HEK293 (cell line): Measurements from ENCODE around the gene IFT43.

ENCODE experiments used
- CTCF ChIA-PET: fragments of 350-600 bp; formaldehyde crosslinking; extraction: SDS; loops from one replicate; lab custom pipeline; 2021; ENCODE audit warnings: antibody characterized with exemption; lab: Yijun Ruan, JAX
- POLR2A ChIA-PET: fragments of 300-600 bp; formaldehyde crosslinking; extraction: SDS; loops from one replicate; lab custom pipeline; 2020; ENCODE audit warnings: antibody characterized with exemption, inconsistent platforms; lab: Yijun Ruan, JAX
- H3K27ac ChIP-seq: fragments of 200-500 bp; sonication (Bioruptor generic); 2 replicates; pipeline ENCODE4 v1.5.1; 2014; ENCODE audit warnings: low read depth, low read length, control low read depth, inconsistent platforms; ENCODE audit errors: extremely low read depth
- H3K36me3 ChIP-seq, 2 experiments: fragments of 200-500 bp in 1 of 2; sonication (Bioruptor generic) in 1 of 2; 1 replicate in 1 of 2; 2 replicates in 1 of 2; pipeline ENCODE4 v1.5.1; 2014 to 2017; ENCODE audit warnings: inconsistent platforms in 2 of 2, low read length in 2 of 2; ENCODE audit not compliant: control insufficient read depth in 2 of 2, insufficient read depth in 1 of 2
- H3K4me1 ChIP-seq: fragments of 200-500 bp; sonication (Bioruptor generic); 2 replicates; pipeline ENCODE4 v1.5.1; 2014; ENCODE audit warnings: mild to moderate bottlenecking, low read length, inconsistent platforms; ENCODE audit not compliant: control insufficient read depth, insufficient read depth
- H3K4me3 ChIP-seq: 2 replicates; pipeline ENCODE4 v1.5.1; 2011; ENCODE audit warnings: low read depth, mild to moderate bottlenecking, control low read depth, low read length, moderate library complexity
- H3K9me3 ChIP-seq: fragments of 200-500 bp; sonication (Bioruptor generic); 2 replicates; pipeline ENCODE4 v1.5.1; 2014; ENCODE audit warnings: low read depth, low read length, inconsistent platforms; ENCODE audit not compliant: control insufficient read depth, insufficient read depth
- GLI4 ChIP-seq: fragments of 450-650 bp; formaldehyde crosslinking; IDR thresholded peaks from 2 replicates; pipeline ENCODE4 v1.5.1; 2016; ENCODE audit warnings: missing biosample characterization, missing genetic modification characterization
- GLIS1 ChIP-seq: fragments of 450-650 bp; formaldehyde crosslinking; IDR thresholded peaks from 2 replicates; pipeline ENCODE4 v1.5.1; 2016; ENCODE audit warnings: missing biosample characterization, missing genetic modification characterization
- HIC1 ChIP-seq: fragments of 450-650 bp; formaldehyde crosslinking; IDR thresholded peaks from 2 replicates; pipeline ENCODE4 v1.5.1; 2016; ENCODE audit warnings: missing biosample characterization, missing genetic modification characterization
- KLF1 ChIP-seq: fragments of 450-650 bp; formaldehyde crosslinking; IDR thresholded peaks from 2 replicates; pipeline ENCODE4 v1.5.1; 2016; ENCODE audit warnings: missing biosample characterization, missing genetic modification characterization
- KLF10 ChIP-seq: fragments of 450-650 bp; IDR thresholded peaks from 2 replicates; pipeline ENCODE4 v1.5.1; 2018; ENCODE audit warnings: missing biosample characterization, mild to moderate bottlenecking, missing genetic modification characterization
- MZF1 ChIP-seq: fragments of 450-650 bp; formaldehyde crosslinking; IDR thresholded peaks from 2 replicates; pipeline ENCODE4 v1.5.1; 2017; ENCODE audit warnings: missing biosample characterization, missing genetic modification characterization, borderline replicate concordance
- PRDM10 ChIP-seq: fragments of 450-650 bp; formaldehyde crosslinking; IDR thresholded peaks from 2 replicates; pipeline ENCODE4 v1.5.1; 2016; ENCODE audit warnings: missing biosample characterization, missing genetic modification characterization
- SP3 ChIP-seq: fragments of 450-650 bp; formaldehyde crosslinking; IDR thresholded peaks from 2 replicates; pipeline ENCODE4 v1.5.1; 2016; ENCODE audit warnings: missing biosample characterization, missing genetic modification characterization
- YY1 ChIP-seq: fragments of 450-650 bp; formaldehyde crosslinking; IDR thresholded peaks from 2 replicates; pipeline ENCODE4 v1.5.1; 2018; ENCODE audit warnings: missing biosample characterization, missing genetic modification characterization
- YY2 ChIP-seq: fragments of 450-650 bp; formaldehyde crosslinking; IDR thresholded peaks from 2 replicates; pipeline ENCODE4 v1.5.1; 2016; ENCODE audit warnings: missing biosample characterization, missing genetic modification characterization
- ZNF138 ChIP-seq: fragments of 450-650 bp; formaldehyde crosslinking; IDR thresholded peaks from 2 replicates; pipeline ENCODE4 v1.5.1; 2016; ENCODE audit warnings: missing biosample characterization, missing genetic modification characterization, borderline replicate concordance
- ZNF184 ChIP-seq: fragments of 450-650 bp; IDR thresholded peaks from 2 replicates; pipeline ENCODE4 v1.5.1; 2018; ENCODE audit warnings: missing biosample characterization, mild to moderate bottlenecking, missing genetic modification characterization
- ZNF335 ChIP-seq: fragments of 450-650 bp; formaldehyde crosslinking; conservative IDR thresholded peaks from 2 replicates; pipeline ENCODE4 v1.5.1; 2016; ENCODE audit warnings: missing biosample characterization, missing genetic modification characterization
- ZNF404 ChIP-seq: fragments of 450-650 bp; formaldehyde crosslinking; IDR thresholded peaks from 2 replicates; pipeline ENCODE4 v1.5.1; 2017; ENCODE audit warnings: missing biosample characterization, missing genetic modification characterization
- ZNF416 ChIP-seq: fragments of 450-650 bp; formaldehyde crosslinking; IDR thresholded peaks from 2 replicates; pipeline ENCODE4 v1.5.1; 2016; ENCODE audit warnings: missing biosample characterization, missing genetic modification characterization
- ZNF426 ChIP-seq: fragments of 450-650 bp; formaldehyde crosslinking; IDR thresholded peaks from 2 replicates; pipeline ENCODE4 v1.5.1; 2017; ENCODE audit warnings: missing biosample characterization, missing genetic modification characterization, mild to moderate bottlenecking, inconsistent platforms, moderate library complexity
- ZNF473 ChIP-seq: fragments of 450-650 bp; formaldehyde crosslinking; IDR thresholded peaks from 2 replicates; pipeline ENCODE4 v1.5.1; 2017; ENCODE audit warnings: missing biosample characterization, missing genetic modification characterization
- ZNF501 ChIP-seq: fragments of 450-650 bp; formaldehyde crosslinking; IDR thresholded peaks from 2 replicates; pipeline ENCODE4 v1.5.1; 2016; ENCODE audit warnings: missing biosample characterization, missing genetic modification characterization
- ZNF513 ChIP-seq: fragments of 450-650 bp; IDR thresholded peaks from 2 replicates; pipeline ENCODE4 v1.5.1; 2018; ENCODE audit warnings: missing biosample characterization, missing genetic modification characterization
- ZNF514 ChIP-seq: fragments of 450-650 bp; formaldehyde crosslinking; IDR thresholded peaks from 2 replicates; pipeline ENCODE4 v1.5.1; 2016; ENCODE audit warnings: missing biosample characterization, missing genetic modification characterization
- ZNF561 ChIP-seq: fragments of 450-650 bp; IDR thresholded peaks from 2 replicates; pipeline ENCODE4 v1.5.1; 2018; ENCODE audit warnings: missing biosample characterization, missing genetic modification characterization, borderline replicate concordance
- ZNF596 ChIP-seq: fragments of 450-650 bp; IDR thresholded peaks from 2 replicates; pipeline ENCODE4 v1.5.0; 2018; ENCODE audit warnings: missing biosample characterization, mild to moderate bottlenecking, missing genetic modification characterization, moderate library complexity
- ZNF629 ChIP-seq: fragments of 450-650 bp; formaldehyde crosslinking; IDR thresholded peaks from 2 replicates; pipeline ENCODE4 v1.5.1; 2017; ENCODE audit warnings: missing biosample characterization, missing genetic modification characterization
- ZNF776 ChIP-seq: fragments of 450-650 bp; formaldehyde crosslinking; IDR thresholded peaks from 2 replicates; pipeline ENCODE4 v1.5.0; 2017; ENCODE audit warnings: missing biosample characterization, missing genetic modification characterization, borderline replicate concordance
- ZSCAN30 ChIP-seq: fragments of 450-650 bp; IDR thresholded peaks from 2 replicates; pipeline ENCODE4 v1.5.1; 2018; ENCODE audit warnings: missing biosample characterization, mild to moderate bottlenecking, missing genetic modification characterization, moderate library complexity
- TF ChIP-seq, protein P1 (sequence below): fragments of 450-650 bp; formaldehyde crosslinking; IDR thresholded peaks from 2 replicates; pipeline ENCODE4 v1.5.1; 2016; ENCODE audit warnings: missing biosample characterization, missing genetic modification characterization, low read depth

IFT43 gene

GRCh38 chr14:75985618-75986438 is at the start of gene IFT43:
IFT43 (plus strand) TSS chr14:75985763; CDS start chr14:75985787, 24 bp downstream.
- Histone ChIP-seq H3K27ac (peak within 1 kb of the TSS; percentile 20; the same call in 1 of the 2 replicates), H3K9me3 (no peaks in the 10 kb centered on the region), H3K36me3 (peaks cover 0 to 22% of the 10 kb centered on the region in 2 experiments; a peak in 2 of 3 replicates), H3K4me1 (peaks cover 7% of the 10 kb centered on the region), H3K4me3 (peak within 1 kb of the TSS; percentile 85)
- ChIA-PET CTCF (interaction anchor here (0.6 to 11.4 kb wide), 4 partner anchors 65 to 401 kb away, joined by 3 to 259 read pairs (median 3); no protein-coding TSS in a partner anchor), POLR2A (interaction anchor here (0.7 to 1.2 kb wide), 4 partner anchors 9 to 679 kb away, joined by 3 to 5 read pairs (median 4); no protein-coding TSS in a partner anchor)
- TF ChIP-seq ZSCAN30 (no peak), ZNF501 (tag by site-specific recombination) (no peak), ZNF335 (tag by site-specific recombination) (peak; percentile 75), ZNF404 (tag by site-specific recombination) (no peak), SP3 (peak; percentile 55), GLIS1 (tag by site-specific recombination) (0 out of 2 replicates have a peak, but pooled peaks have one; percentile 12), ZNF473 (tag by site-specific recombination) (no peak), ZNF629 (tag by site-specific recombination) (peak; percentile 77), ZNF513 (tag by site-specific recombination) (no peak), ZNF184 (no peak), GLI4 (no peak), ZNF561 (0 out of 2 replicates have a peak, but pooled peaks have one; percentile 25), PRDM10 (tag by site-specific recombination) (no peak), MZF1 (tag by site-specific recombination) (no peak), HIC1 (no peak), ZNF596 (tag by site-specific recombination) (no peak), ZNF426 (no peak), ZNF776 (tag by site-specific recombination) (no peak), YY1 (tag by site-specific recombination) (peak; percentile 41; the same call in 1 of the 2 replicates), KLF1 (no peak), KLF10 (no peak), YY2 (tag by site-specific recombination) (0 out of 2 replicates have a peak, but pooled peaks have one; percentile 24), ZNF416 (tag by site-specific recombination) (no peak), ZNF514 (tag by site-specific recombination) (no peak), ZNF138 (tag by site-specific recombination) (no peak)
- TF ChIP-seq, protein P1, sequence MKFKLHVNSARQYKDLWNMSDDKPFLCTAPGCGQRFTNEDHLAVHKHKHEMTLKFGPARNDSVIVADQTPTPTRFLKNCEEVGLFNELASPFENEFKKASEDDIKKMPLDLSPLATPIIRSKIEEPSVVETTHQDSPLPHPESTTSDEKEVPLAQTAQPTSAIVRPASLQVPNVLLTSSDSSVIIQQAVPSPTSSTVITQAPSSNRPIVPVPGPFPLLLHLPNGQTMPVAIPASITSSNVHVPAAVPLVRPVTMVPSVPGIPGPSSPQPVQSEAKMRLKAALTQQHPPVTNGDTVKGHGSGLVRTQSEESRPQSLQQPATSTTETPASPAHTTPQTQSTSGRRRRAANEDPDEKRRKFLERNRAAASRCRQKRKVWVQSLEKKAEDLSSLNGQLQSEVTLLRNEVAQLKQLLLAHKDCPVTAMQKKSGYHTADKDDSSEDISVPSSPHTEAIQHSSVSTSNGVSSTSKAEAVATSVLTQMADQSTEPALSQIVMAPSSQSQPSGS (tag by site-specific recombination), result peak; percentile 88
